GM18526 (cell line): Measurements from ENCODE around the gene ZNF304.

Experiments used
- POLR2A ChIP-seq: IDR thresholded peaks from 3 replicates; pipeline ENCODE4 v1.6.1; 2011; ENCODE audit not compliant: insufficient read length; ENCODE audit errors: extremely low read depth

The ZNF304 gene

DNA sequence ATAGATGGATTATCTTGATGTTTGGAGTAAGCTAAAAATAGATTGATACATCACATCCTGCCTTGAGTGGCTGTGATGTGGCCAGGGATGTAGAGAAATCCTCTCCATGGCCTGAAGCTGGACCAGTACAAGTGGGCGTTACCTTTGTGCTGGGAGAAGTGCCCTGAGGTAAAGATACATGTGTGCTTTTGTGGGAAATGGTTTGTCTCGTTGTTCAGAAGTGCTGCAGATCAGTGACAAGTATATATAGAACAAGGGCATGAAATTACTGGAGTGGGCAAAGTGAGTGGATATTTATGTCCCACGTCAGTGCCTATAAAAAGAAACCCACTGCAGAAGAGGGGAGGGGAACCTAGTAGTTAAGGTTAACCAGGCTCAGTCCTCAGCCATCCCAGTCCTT lies 12.2 kb upstream of the ZNF304 start:
- no peak for TF ChIP-seq POLR2A

DNA sequence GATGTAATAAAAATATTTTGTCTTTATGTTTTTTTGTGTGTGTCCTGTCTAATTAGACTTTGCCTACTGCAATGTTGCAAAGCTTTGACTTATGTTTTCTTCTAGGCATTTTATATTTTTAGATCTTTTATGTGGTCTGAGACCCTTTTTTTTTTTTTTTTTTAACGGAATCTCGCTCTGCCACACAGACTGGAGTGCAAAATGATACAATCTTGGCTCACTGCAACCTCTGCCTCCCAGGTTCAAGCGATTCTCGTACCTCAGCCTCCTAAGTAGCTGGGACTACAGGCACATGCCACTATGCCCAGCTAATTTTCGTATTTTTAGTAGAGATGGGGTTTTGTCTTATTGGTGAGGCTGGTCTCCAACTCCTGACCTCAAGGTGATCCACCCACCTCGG lies 8.5 kb upstream of the ZNF304 start:
- no peak for TF ChIP-seq POLR2A

GRCh38 chr19:57348136-57348535 lies 2.9 kb upstream of the ZNF304 start:
- no peak for TF ChIP-seq POLR2A

DNA sequence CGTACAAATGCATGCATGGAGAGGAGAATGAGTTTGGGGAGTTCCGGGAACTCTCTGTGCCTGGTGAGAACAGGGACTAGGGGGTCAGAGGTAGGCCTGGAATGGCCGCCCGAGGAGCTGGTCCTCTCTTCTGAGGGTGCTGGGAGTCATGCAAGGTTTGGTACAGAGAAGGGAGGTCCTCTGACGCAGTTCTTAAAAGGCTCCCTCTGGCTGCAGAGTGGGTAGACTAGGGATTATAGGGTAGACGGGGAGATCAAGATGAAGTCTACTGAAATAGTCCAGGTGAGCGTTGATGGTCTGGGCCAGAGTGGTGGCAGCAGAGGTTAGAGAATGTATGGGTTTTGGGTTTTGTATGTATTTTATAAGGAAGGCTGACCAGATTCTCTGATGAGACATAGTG lies 796 bp downstream of the ZNF304 start:
- no peak for TF ChIP-seq POLR2A

- no peak for TF ChIP-seq POLR2A
These were observed 4.8 kb downstream of the ZNF304 start for GRCh38 chr19:57355916-57356315.

GRCh38 chr19:57357406-57357805 lies 6.3 kb downstream of the ZNF304 start:
- TF ChIP-seq POLR2A = no peak

- TF ChIP-seq POLR2A = no peak
These were observed 8.2 kb downstream of the ZNF304 start for GRCh38 chr19:57359300-57359699.

- no peak for TF ChIP-seq POLR2A
These were observed 11.3 kb downstream of the ZNF304 start for GRCh38 chr19:57362419-57362818.

DNA sequence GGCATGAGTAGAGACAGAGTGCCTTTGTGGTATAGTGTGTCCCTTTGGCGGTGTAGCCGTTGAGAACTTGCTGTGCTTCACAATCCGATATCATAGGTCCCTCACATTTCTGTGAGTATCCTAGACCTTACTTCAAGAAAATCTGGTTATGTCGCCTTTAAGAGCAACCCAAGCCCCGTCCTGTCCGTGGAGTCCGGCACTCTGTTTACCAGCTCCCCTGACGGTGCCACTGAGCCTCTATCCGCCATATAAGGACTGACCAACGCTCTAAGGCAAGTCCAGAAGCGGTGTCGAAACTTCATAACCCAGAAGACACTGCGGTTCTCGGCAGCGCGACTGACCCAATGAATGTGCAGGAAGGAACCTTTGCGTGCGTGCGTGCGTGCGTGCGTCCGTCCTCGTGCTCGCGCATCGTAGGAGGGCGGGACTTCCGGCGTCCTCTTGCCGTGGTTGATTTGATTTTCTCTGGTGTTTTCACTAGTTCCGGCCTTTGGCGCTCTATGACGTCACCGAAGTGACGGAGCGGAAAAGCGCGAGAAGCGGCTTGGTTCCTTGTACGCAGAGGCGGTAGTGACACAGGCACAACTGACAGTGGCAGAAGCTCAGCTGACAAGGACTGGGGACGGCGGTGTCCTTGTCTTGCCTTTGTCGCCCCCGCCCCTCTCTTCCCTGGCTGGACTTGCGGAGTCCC lies 12.1 kb downstream of the ZNF304 start, which contains the start of the genes TRAPPC2B and ZNF547:
Gene TRAPPC2B, plus strand, starts transcription at position 555 of the 691 bp plus-strand sequence. CDS start 1,283 bp downstream, outside the sequence.
Gene ZNF547, plus strand, starts transcription at position 555 of the 691 bp plus-strand sequence. CDS start 5,005 bp downstream, outside the sequence.
- TF ChIP-seq POLR2A = peak; percentile 69

GRCh38 chr19:57363688-57364181 lies 12.7 kb downstream of the ZNF304 start:
- TF ChIP-seq POLR2A = no peak

DNA sequence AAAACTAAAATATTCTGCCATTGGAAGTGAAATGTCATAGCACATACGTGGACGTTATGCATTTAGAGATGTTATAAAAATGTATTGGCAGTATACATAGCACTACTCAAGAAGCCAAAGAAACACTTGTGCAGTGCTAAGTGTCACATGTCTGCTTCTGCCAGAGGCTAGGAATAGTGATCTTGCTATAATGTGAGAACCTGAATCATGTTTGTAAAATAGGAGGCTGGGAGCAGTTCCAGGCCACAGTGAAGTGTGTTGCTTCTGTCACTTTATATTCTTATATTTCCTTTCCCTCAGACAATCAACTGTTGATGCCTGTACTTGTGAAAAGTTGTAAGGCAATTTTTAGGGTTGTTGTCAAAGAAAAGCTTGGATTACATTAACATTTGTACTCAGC lies 15.7 kb downstream of the ZNF304 start:
- no peak for TF ChIP-seq POLR2A

- TF ChIP-seq POLR2A = no peak
These were observed 23.1 kb downstream of the ZNF304 start for GRCh38 chr19:57374179-57374578.

DNA sequence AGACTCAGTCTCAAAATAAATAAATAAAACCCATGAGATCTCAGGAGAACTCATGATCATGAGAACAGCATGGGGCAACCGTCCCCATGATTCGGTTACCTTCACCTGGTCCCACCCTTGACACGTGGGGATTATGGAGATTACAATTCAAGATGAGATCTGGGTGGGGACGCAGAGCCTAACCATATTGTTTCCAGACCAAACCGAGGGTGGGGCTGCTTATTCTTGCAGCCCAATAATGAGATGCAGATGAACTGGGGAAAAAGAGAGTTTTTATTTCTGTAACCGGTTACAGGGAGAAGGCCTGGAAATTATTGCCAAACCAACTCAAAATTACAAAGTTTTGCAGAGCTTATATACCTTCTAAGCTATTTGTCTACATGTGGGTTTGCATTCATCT lies 25.1 kb downstream of the ZNF304 start:
- TF ChIP-seq POLR2A = no peak

DNA sequence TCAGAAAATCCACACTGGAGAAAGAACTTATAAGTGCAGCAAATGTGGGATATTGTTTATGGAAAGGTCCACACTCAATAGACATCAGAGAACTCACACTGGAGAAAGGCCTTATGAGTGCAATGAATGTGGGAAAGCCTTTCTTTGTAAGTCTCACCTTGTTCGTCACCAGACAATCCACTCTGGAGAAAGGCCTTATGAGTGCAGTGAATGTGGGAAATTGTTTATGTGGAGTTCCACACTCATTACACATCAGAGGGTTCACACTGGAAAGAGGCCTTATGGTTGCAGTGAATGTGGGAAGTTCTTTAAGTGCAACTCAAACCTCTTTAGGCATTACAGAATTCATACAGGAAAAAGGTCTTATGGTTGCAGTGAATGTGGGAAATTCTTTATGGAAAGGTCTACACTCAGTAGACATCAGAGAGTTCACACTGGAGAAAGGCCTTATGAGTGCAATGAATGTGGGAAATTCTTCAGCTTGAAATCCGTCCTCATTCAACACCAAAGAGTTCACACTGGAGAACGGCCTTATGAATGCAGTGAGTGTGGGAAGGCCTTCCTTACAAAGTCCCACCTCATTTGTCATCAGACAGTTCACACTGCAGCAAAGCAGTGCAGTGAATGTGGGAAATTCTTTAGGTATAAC lies 26.6 kb downstream of the ZNF304 start:
- no peak for TF ChIP-seq POLR2A

- no peak for TF ChIP-seq POLR2A
These were observed 29.9 kb downstream of the ZNF304 start for GRCh38 chr19:57380923-57381322.

GRCh38 chr19:57382806-57383488 lies 31.9 kb downstream of the ZNF304 start:
- TF ChIP-seq POLR2A = no peak
